Astrocyte (in vitro differentiated cells and primary cell): ENCODE measurements around the gene HES7. TPM values are rescaled to one million over a fixed set of nuclear protein-coding genes. Genes with fewer than 3 reads are reported as not detected.

Experiments used
- DNase-seq: peaks from one replicate; pipeline ENCODE4 v3.0.0-alpha.2; 2010; ENCODE audit warnings: low read depth
- FAIRE-seq: peaks from 2 replicates; lab custom pipeline; 2011; peaks lifted over from hg19 to GRCh38; lab: Jason Lieb, UNC
- H2AFZ ChIP-seq: 2 replicates; pipeline ENCODE4 v1.6.0; 2012; ENCODE audit warnings: low read depth, low read length, inconsistent platforms
- H3K27ac ChIP-seq: 2 replicates; pipeline ENCODE4 v1.5.1; 2011; ENCODE audit warnings: low read depth, low read length, inconsistent platforms
- H3K27me3 ChIP-seq: 2 replicates; pipeline ENCODE4 v1.6.0; 2011; ENCODE audit warnings: low read length, inconsistent platforms; ENCODE audit not compliant: insufficient read depth
- H3K36me3 ChIP-seq: 2 replicates; pipeline ENCODE4 v1.5.1; 2011; ENCODE audit warnings: low read length, inconsistent platforms; ENCODE audit not compliant: insufficient read depth
- H3K4me1 ChIP-seq: 2 replicates; pipeline ENCODE4 v1.5.1; 2011; ENCODE audit warnings: low read length, inconsistent platforms; ENCODE audit not compliant: insufficient read depth
- H3K4me2 ChIP-seq: 2 replicates; pipeline ENCODE4 v1.6.0; 2012; ENCODE audit warnings: low read length, inconsistent platforms
- H3K4me3 ChIP-seq: 2 replicates; pipeline ENCODE4 v1.5.1; 2011; ENCODE audit warnings: low read depth, mild to moderate bottlenecking, low read length, inconsistent platforms; ENCODE audit not compliant: insufficient read depth
- H3K79me2 ChIP-seq: 2 replicates; pipeline ENCODE4 v1.6.0; 2012; ENCODE audit warnings: mild to moderate bottlenecking, low read length, inconsistent platforms; ENCODE audit not compliant: insufficient read depth
- H3K9ac ChIP-seq: 2 replicates; pipeline ENCODE4 v1.6.0; 2012; ENCODE audit warnings: mild to moderate bottlenecking, low read length, inconsistent platforms
- H3K9me3 ChIP-seq: 2 replicates; pipeline ENCODE4 v1.5.1; 2012; ENCODE audit warnings: low read depth, mild to moderate bottlenecking, low read length, inconsistent platforms; ENCODE audit not compliant: insufficient read depth
- H4K20me1 ChIP-seq: 2 replicates; pipeline ENCODE4 v1.6.0; 2012; ENCODE audit warnings: low read length, inconsistent platforms; ENCODE audit not compliant: insufficient read depth
- H3K27ac Mint-ChIP-seq: one replicate; pipeline ENCODE4 v1.8.0; 2021; ENCODE audit warnings: mild to moderate bottlenecking, mixed read lengths; ENCODE audit not compliant: unreplicated experiment
- H3K27me3 Mint-ChIP-seq: one replicate; pipeline ENCODE4 v1.8.0; 2021; ENCODE audit warnings: low read depth, mixed read lengths; ENCODE audit not compliant: unreplicated experiment
- H3K36me3 Mint-ChIP-seq: one replicate; pipeline ENCODE4 v1.8.0; 2021; ENCODE audit warnings: low read depth, mixed read lengths; ENCODE audit not compliant: unreplicated experiment
- H3K4me1 Mint-ChIP-seq: one replicate; pipeline ENCODE4 v1.8.0; 2021; ENCODE audit warnings: low read depth, mixed read lengths; ENCODE audit not compliant: unreplicated experiment
- H3K4me3 Mint-ChIP-seq: one replicate; pipeline ENCODE4 v1.8.0; 2021; ENCODE audit warnings: mild to moderate bottlenecking, moderate library complexity, mixed read lengths; ENCODE audit not compliant: unreplicated experiment
- H3K9me3 Mint-ChIP-seq: one replicate; pipeline ENCODE4 v1.8.0; 2021; ENCODE audit warnings: mild to moderate bottlenecking, mixed read lengths; ENCODE audit not compliant: unreplicated experiment
- EZH2 ChIP-seq: IDR thresholded peaks from 2 replicates; pipeline ENCODE4 v1.6.1; 2012; ENCODE audit warnings: mild to moderate bottlenecking, low read length, inconsistent platforms; ENCODE audit not compliant: insufficient read depth
- total RNA-seq: library from RNA; stranded (reverse); gene quantifications from 2 replicates; pipeline ENCODE4 v1.2.1, GENCODE V29; 2021
- TF ChIP-seq, protein P1 (sequence below): IDR thresholded peaks from 2 replicates; pipeline ENCODE4 v1.5.1; 2011; ENCODE audit warnings: low read depth, mild to moderate bottlenecking, inconsistent platforms, low read length, moderate library complexity; ENCODE audit not compliant: insufficient read depth

The HES7 gene
- total RNA-seq, 1 donor from 2014 or later: 0.64 TPM

GRCh38 chr17:8072729-8073461 is 51.0 kb downstream of the HES7 start:
- Histone ChIP-seq H3K9ac (no peak overlapping the region), H3K4me2 (peak overlapping the region; percentile 8), H3K4me3 (no peak overlapping the region), H3K79me2 (no peaks in the 10 kb centered on the region), H3K36me3 (no peaks in the 10 kb centered on the region), H2AFZ (no peak overlapping the region), H3K27me3 (peaks cover 60% of the 10 kb centered on the region), H3K9me3 (no peaks in the 10 kb centered on the region), H4K20me1 (no peaks in the 10 kb centered on the region), H3K27ac (no peak overlapping the region), H3K4me1 (peaks cover 2% of the 10 kb centered on the region)
- peaks cover 99% of the 10 kb centered on the region for H3K27me3 Mint-ChIP-seq
- TF ChIP-seq, protein P1, sequence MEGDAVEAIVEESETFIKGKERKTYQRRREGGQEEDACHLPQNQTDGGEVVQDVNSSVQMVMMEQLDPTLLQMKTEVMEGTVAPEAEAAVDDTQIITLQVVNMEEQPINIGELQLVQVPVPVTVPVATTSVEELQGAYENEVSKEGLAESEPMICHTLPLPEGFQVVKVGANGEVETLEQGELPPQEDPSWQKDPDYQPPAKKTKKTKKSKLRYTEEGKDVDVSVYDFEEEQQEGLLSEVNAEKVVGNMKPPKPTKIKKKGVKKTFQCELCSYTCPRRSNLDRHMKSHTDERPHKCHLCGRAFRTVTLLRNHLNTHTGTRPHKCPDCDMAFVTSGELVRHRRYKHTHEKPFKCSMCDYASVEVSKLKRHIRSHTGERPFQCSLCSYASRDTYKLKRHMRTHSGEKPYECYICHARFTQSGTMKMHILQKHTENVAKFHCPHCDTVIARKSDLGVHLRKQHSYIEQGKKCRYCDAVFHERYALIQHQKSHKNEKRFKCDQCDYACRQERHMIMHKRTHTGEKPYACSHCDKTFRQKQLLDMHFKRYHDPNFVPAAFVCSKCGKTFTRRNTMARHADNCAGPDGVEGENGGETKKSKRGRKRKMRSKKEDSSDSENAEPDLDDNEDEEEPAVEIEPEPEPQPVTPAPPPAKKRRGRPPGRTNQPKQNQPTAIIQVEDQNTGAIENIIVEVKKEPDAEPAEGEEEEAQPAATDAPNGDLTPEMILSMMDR: no peak
- peak; percentile 37 for TF ChIP-seq EZH2
- peak overlapping the region; percentile 31 for H3K4me3 Mint-ChIP-seq
- no peak for FAIRE-seq
- peaks cover 1% of the 10 kb centered on the region for H3K36me3 Mint-ChIP-seq
- peak overlapping the region; percentile 7 for H3K27ac Mint-ChIP-seq
- H3K9me3 Mint-ChIP-seq: peaks cover 3% of the 10 kb centered on the region
- DNase-seq: no peak
- H3K4me1 Mint-ChIP-seq: peaks cover 4% of the 10 kb centered on the region

DNA sequence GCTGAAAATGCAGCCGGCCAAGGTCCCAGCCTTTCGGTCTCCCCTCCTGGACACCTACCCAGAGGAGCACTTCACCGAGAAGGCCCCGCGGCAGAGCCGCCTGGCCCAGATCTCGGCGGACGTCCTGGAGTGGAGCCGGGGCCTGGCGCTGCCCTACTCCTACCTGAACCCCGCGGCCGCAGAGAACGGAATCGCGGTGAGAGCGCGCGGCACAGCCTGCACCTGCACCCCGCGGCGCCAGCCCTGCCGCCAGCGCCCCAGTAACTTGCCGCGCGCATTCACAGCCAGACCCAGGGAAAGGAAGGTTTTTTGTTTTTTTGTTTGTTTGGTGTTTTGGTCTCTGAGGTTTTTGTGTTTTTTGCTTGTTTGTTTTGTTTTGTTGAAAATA is 51.6 kb downstream of the HES7 start:
- TF ChIP-seq, protein P1: no peak
- peak; percentile 90 for TF ChIP-seq EZH2
- H3K9me3 Mint-ChIP-seq: peaks cover 3% of the 10 kb centered on the region
- H3K27ac ChIP-seq: no peak overlapping the region
- peaks cover 99% of the 10 kb centered on the region for H3K27me3 Mint-ChIP-seq
- no peaks in the 10 kb centered on the region for H3K36me3 ChIP-seq
- H2AFZ ChIP-seq: no peak overlapping the region
- no peak overlapping the region for H3K27ac Mint-ChIP-seq
- H3K4me1 Mint-ChIP-seq: peaks cover 4% of the 10 kb centered on the region
- no peak overlapping the region for H3K9ac ChIP-seq
- DNase-seq (no peak), FAIRE-seq (no peak)
- no peak overlapping the region for H3K4me3 ChIP-seq
- H3K4me2 ChIP-seq: no peak overlapping the region
- no peaks in the 10 kb centered on the region for H3K79me2 ChIP-seq
- H3K27me3 ChIP-seq: peaks cover 58% of the 10 kb centered on the region
- H4K20me1 ChIP-seq: no peaks in the 10 kb centered on the region
- peak overlapping the region; percentile 31 for H3K4me3 Mint-ChIP-seq
- H3K4me1 ChIP-seq: peaks cover 2% of the 10 kb centered on the region
- peaks cover 1% of the 10 kb centered on the region for H3K36me3 Mint-ChIP-seq
- no peaks in the 10 kb centered on the region for H3K9me3 ChIP-seq

- H3K4me1 ChIP-seq: peaks cover 2% of the 10 kb centered on the region
- H3K4me1 Mint-ChIP-seq: peaks cover 4% of the 10 kb centered on the region
- no peak overlapping the region for H3K4me3 Mint-ChIP-seq
- H3K9ac ChIP-seq: no peak overlapping the region
- peaks cover 55% of the 10 kb centered on the region for H3K27me3 ChIP-seq
- no peaks in the 10 kb centered on the region for H3K79me2 ChIP-seq
- H3K4me3 ChIP-seq: no peak overlapping the region
- H3K27me3 Mint-ChIP-seq: peaks cover 99% of the 10 kb centered on the region
- peaks cover 3% of the 10 kb centered on the region for H3K9me3 Mint-ChIP-seq
- no peak for TF ChIP-seq EZH2
- TF ChIP-seq, protein P1: no peak
- no peaks in the 10 kb centered on the region for H3K36me3 ChIP-seq
- H3K4me2 ChIP-seq: no peak overlapping the region
- peaks cover 1% of the 10 kb centered on the region for H3K36me3 Mint-ChIP-seq
- no peak for DNase-seq
- H3K27ac Mint-ChIP-seq: no peak overlapping the region
- no peaks in the 10 kb centered on the region for H4K20me1 ChIP-seq
- FAIRE-seq: no peak
- no peak overlapping the region for H3K27ac ChIP-seq
- no peak overlapping the region for H2AFZ ChIP-seq
- no peaks in the 10 kb centered on the region for H3K9me3 ChIP-seq
Measured at GRCh38 chr17:8071496-8071895, 52.4 kb downstream of the HES7 start.
